Panc1 (cell line): Measurements from ENCODE around the gene ABCA7. TPM values are rescaled to one million over a fixed set of nuclear protein-coding genes. Genes with fewer than 3 reads are reported as not detected.
"Not testable (repeated sequence)": the region's sequence is repeated elsewhere in the genome, so short reads cannot be mapped to it uniquely, and the experiment has no call there.

Experiments
- ATAC-seq: fragments of 200-7000 bp; cut with Tn5 transposase; 2 replicates; pipeline ENCODE4 v1.9.1; 2020; ENCODE audit warnings: mild to moderate bottlenecking, moderate library complexity
- BruUV-seq: library from RNA; stranded (reverse); fragments of 400-500 nt; replicated peaks from 2 replicates; lab custom pipeline; 2021; lab: Mats Ljungman, UMichigan
- CTCF ChIA-PET: fragments of 300-600 bp; sonication (Branson Sonifier 250); formaldehyde crosslinking; loops from one replicate; lab custom pipeline; 2022; ENCODE audit warnings: antibody characterized with exemption; lab: Charles Lee
- POLR2A ChIA-PET: fragments of 300-600 bp; sonication (Branson Sonifier 250); formaldehyde crosslinking; loops from one replicate; lab custom pipeline; 2022; ENCODE audit warnings: antibody characterized with exemption; lab: Charles Lee
- DNase-seq: peaks from one replicate; pipeline ENCODE4 v3.0.0-alpha.2; 2010; ENCODE audit warnings: low read depth, low spot score
- H3K27ac ChIP-seq: 2 replicates; pipeline ENCODE4 v1.5.1; 2011; ENCODE audit warnings: mild to moderate bottlenecking, low read length, inconsistent platforms
- H3K27me3 ChIP-seq: fragments of 200-500 bp; sonication (Bioruptor generic); 2 replicates; pipeline ENCODE4 v1.6.0; 2014; ENCODE audit warnings: low read length, inconsistent platforms; ENCODE audit not compliant: control insufficient read depth, insufficient read depth
- H3K36me3 ChIP-seq: fragments of 200-500 bp; sonication (Bioruptor generic); 2 replicates; pipeline ENCODE4 v1.5.1; 2014; ENCODE audit warnings: inconsistent platforms, mild to moderate bottlenecking, low read length, moderate library complexity; ENCODE audit not compliant: control insufficient read depth, insufficient read depth
- H3K4me1 ChIP-seq: 2 replicates; pipeline ENCODE4 v1.5.1; 2011; ENCODE audit warnings: inconsistent platforms, mild to moderate bottlenecking, low read length, moderate library complexity; ENCODE audit not compliant: control insufficient read depth, insufficient read depth
- H3K4me3 ChIP-seq, 2 experiments: 2 replicates each; pipeline ENCODE4 v1.5.1; 2011 to 2012; ENCODE audit warnings: low read depth in 2 of 2, low read length in 2 of 2, mild to moderate bottlenecking in 2 of 2, inconsistent platforms in 1 of 2, moderate library complexity in 1 of 2
- H3K9me3 ChIP-seq: fragments of 200-500 bp; sonication (Bioruptor generic); 2 replicates; pipeline ENCODE4 v1.5.1; 2014; ENCODE audit warnings: low read depth, mild to moderate bottlenecking, inconsistent platforms, low read length, moderate library complexity; ENCODE audit not compliant: control insufficient read depth, insufficient read depth
- POLR2AphosphoS5 ChIP-seq: IDR thresholded peaks from 2 replicates; pipeline ENCODE4 v1.6.1; 2012; ENCODE audit warnings: mild to moderate bottlenecking, low read depth, low read length, moderate library complexity
- SIN3A ChIP-seq: IDR thresholded peaks from 2 replicates; pipeline ENCODE4 v1.6.1; 2012; ENCODE audit warnings: low read depth, mild to moderate bottlenecking, low read length, moderate library complexity, borderline replicate concordance; ENCODE audit not compliant: insufficient read depth
- TCF7L2 ChIP-seq: IDR thresholded peaks from 2 replicates; pipeline ENCODE4 v1.6.1; 2011; ENCODE audit warnings: mild to moderate bottlenecking, low read depth, low read length, inconsistent platforms
- in situ Hi-C: cut with HindIII; loops from 2 replicates; pipeline ENCODE4 v1.10.0; 2016; ENCODE audit warnings: low sequenced_read_pairs, low pct_unique_long_range_greater_than_20kb
- intact Hi-C: fragments of 100-400 bp; cut with micrococcal nuclease; formaldehyde crosslinking; loops from one replicate; pipeline ENCODE4 v1.10.0; 2022; ENCODE audit not compliant: unreplicated experiment
- total RNA-seq: library from RNA; stranded (reverse); gene quantifications from one replicate; pipeline ENCODE4 v1.2.1, GENCODE V29; 2021; ENCODE audit not compliant: unreplicated experiment
- TF ChIP-seq, protein P1 (sequence below): fragments of 450-650 bp; IDR thresholded peaks from 2 replicates; pipeline ENCODE4 v1.5.1; 2017; ENCODE audit warnings: mild to moderate bottlenecking
- TF ChIP-seq, protein P2 (sequence below), 2 experiments: IDR thresholded peaks; 2 replicates each; pipeline ENCODE4 v1.6.1; 2011 to 2012; ENCODE audit warnings: low read depth in 2 of 2, control low read depth in 1 of 2, low read length in 1 of 2, mild to moderate bottlenecking in 1 of 2, moderate library complexity in 1 of 2; ENCODE audit not compliant: insufficient read depth in 1 of 2

Gene ABCA7
- total RNA-seq, 1 experiment from 2014 or later, result 47.5 TPM

DNA sequence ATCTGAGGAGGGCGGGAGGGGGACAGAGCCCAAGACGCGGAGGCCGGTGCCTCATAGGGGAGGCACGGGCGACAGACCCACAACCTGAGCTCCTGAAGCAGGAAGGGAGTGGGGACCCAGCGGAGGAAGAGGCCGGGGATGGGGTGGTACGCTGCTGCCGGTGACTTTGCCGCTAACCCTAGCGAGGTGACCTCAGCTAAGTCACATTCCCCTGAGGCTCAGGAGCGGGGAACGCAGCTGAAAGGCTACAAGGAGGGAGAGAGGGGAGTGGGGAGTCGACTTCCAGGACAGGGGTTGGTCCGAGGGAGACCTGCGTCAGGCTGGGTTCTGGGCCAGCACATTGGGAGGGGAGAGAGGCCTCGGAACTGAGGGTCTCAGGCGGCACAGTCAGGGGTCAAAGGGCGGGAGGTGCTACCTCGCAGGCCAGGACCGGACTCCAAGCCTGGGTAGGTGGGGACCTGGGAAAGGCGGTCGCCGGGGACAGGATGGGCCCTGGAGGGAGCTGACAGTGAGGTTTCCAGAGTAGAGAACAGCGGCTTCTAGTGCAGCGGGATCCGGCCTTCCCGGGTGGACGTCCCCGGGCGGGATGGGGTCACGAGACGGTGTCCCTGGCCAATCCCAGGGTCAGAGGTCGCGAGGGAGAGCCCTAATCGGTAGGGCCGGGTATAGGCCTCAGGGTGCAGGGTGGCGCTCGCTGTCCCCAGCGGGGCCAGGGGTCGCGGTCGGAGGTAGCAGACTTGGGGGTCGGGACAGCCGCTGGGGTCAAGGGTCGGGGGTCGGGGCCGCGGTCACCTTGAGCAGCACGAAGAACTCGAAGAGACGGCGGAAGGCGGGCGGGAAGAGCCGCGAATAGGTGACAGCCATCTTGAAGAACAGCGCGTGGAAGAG is 19.7 kb upstream of the ABCA7 start:
- TF ChIP-seq, protein P1, sequence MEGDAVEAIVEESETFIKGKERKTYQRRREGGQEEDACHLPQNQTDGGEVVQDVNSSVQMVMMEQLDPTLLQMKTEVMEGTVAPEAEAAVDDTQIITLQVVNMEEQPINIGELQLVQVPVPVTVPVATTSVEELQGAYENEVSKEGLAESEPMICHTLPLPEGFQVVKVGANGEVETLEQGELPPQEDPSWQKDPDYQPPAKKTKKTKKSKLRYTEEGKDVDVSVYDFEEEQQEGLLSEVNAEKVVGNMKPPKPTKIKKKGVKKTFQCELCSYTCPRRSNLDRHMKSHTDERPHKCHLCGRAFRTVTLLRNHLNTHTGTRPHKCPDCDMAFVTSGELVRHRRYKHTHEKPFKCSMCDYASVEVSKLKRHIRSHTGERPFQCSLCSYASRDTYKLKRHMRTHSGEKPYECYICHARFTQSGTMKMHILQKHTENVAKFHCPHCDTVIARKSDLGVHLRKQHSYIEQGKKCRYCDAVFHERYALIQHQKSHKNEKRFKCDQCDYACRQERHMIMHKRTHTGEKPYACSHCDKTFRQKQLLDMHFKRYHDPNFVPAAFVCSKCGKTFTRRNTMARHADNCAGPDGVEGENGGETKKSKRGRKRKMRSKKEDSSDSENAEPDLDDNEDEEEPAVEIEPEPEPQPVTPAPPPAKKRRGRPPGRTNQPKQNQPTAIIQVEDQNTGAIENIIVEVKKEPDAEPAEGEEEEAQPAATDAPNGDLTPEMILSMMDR, result no peak
- TF ChIP-seq SIN3A, result no peak
- TF ChIP-seq, protein P2, sequence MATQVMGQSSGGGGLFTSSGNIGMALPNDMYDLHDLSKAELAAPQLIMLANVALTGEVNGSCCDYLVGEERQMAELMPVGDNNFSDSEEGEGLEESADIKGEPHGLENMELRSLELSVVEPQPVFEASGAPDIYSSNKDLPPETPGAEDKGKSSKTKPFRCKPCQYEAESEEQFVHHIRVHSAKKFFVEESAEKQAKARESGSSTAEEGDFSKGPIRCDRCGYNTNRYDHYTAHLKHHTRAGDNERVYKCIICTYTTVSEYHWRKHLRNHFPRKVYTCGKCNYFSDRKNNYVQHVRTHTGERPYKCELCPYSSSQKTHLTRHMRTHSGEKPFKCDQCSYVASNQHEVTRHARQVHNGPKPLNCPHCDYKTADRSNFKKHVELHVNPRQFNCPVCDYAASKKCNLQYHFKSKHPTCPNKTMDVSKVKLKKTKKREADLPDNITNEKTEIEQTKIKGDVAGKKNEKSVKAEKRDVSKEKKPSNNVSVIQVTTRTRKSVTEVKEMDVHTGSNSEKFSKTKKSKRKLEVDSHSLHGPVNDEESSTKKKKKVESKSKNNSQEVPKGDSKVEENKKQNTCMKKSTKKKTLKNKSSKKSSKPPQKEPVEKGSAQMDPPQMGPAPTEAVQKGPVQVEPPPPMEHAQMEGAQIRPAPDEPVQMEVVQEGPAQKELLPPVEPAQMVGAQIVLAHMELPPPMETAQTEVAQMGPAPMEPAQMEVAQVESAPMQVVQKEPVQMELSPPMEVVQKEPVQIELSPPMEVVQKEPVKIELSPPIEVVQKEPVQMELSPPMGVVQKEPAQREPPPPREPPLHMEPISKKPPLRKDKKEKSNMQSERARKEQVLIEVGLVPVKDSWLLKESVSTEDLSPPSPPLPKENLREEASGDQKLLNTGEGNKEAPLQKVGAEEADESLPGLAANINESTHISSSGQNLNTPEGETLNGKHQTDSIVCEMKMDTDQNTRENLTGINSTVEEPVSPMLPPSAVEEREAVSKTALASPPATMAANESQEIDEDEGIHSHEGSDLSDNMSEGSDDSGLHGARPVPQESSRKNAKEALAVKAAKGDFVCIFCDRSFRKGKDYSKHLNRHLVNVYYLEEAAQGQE (IDR thresholded peaks at IDR 0.05; ENCODE audit: insufficient read depth in 1 of 2, low read depth in 2 of 2, low read length in 1 of 2), result no peak
- no peak for TF ChIP-seq TCF7L2
- no peak for TF ChIP-seq POLR2AphosphoS5
- ChIA-PET POLR2A (interaction anchor here (1.0 kb wide), 1 partner anchor 35 kb away, joined by 3 read pairs; no protein-coding TSS in a partner anchor), CTCF (interaction anchor here (0.6 kb wide), 1 partner anchor 86 kb away, joined by 3 read pairs; no protein-coding TSS in a partner anchor)
- Histone ChIP-seq H3K27me3 (no peaks in the 10 kb centered on the region), H3K36me3 (no peaks in the 10 kb centered on the region; the same call in 1 of the 2 replicates), H3K27ac (peak overlapping the region; percentile 84), H3K4me1 (peaks cover 20% of the 10 kb centered on the region), H3K9me3 (no peaks in the 10 kb centered on the region), H3K4me3 (peak overlapping the region; percentile 55 to 75)
- in situ Hi-C loops (no loop called here), intact Hi-C loops (no loop called here)
- DNase-seq (no peak), ATAC-seq (no peak)
- no TSS peak for BruUV-seq

DNA sequence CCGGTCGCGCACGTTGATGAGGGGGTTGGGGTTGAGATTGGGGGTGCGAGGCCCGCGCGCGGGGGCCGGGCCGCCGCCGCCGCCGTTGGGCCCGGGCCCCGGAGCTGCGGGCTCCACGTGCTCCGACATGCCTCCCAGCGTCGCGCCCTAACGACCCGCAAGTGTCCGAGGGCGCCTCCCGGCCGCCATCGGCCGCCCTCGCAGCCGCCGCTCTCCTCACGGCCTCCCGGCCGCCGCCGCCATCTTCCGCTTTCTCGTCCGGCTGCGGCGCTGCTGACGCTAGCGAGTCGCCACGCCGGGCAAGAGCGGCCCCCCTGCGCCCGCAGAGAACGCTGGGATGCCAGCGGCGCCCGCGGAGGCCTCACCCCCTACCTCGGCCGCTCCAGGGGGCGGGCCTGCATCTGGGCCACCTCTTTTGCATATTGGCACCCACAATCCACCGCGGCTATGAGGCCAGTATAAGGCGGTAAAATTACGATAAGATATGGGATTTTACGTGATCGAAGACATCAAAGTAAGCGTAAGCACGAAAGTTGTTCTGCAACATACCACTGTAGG is 19.0 kb upstream of the ABCA7 start, which contains the start of gene TMEM259:
TMEM259 (minus strand) TSS at position 256 of the 558 bp plus-strand sequence; CDS start at position 129, 127 bp downstream.
- intact Hi-C loops, result no loop called here
- ChIA-PET POLR2A (no interaction called here), CTCF (interaction anchor here (0.6 kb wide), 1 partner anchor 200 kb away, joined by 3 read pairs; no protein-coding TSS in a partner anchor)
- Histone ChIP-seq H3K4me3 (peak within 1 kb of the TSS; percentile 55 to 75), H3K4me1 (peaks cover 20% of the 10 kb centered on the region), H3K27ac (peak within 1 kb of the TSS; percentile 88), H3K27me3 (no peaks in the 10 kb centered on the region), H3K9me3 (no peaks in the 10 kb centered on the region), H3K36me3 (no peaks in the 10 kb centered on the region; the same call in 1 of the 2 replicates)
- in situ Hi-C loops, result no loop called here
- peak; percentile 87 for ATAC-seq
- no TSS peak for BruUV-seq
- DNase-seq, result peak; percentile 86
- TF ChIP-seq SIN3A, result peak; percentile 43; the same call in 1 of the 2 replicates
- TF ChIP-seq, protein P1, result no peak

DNA sequence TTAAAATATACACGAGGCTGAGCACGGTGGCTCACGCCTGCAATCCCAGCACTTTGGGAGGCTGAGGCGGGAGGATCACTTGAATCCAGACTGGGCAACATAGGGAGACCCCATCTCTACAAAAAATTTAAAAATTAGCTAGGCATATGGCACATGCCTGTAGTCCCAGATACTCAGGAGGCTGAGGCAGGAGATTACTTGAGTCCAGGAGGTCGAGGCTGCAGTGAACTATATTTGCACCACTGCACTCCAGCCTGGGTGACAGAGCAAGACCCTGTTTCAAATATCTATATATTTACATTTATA is 16.1 kb upstream of the ABCA7 start:
- H3K4me3 ChIP-seq, H3K36me3 ChIP-seq, intact Hi-C loops, BruUV-seq, DNase-seq, H3K9me3 ChIP-seq, CTCF ChIA-PET, H3K4me1 ChIP-seq, in situ Hi-C loops, H3K27me3 ChIP-seq, ATAC-seq, H3K27ac ChIP-seq, POLR2A ChIA-PET: not testable (repeated sequence)

DNA sequence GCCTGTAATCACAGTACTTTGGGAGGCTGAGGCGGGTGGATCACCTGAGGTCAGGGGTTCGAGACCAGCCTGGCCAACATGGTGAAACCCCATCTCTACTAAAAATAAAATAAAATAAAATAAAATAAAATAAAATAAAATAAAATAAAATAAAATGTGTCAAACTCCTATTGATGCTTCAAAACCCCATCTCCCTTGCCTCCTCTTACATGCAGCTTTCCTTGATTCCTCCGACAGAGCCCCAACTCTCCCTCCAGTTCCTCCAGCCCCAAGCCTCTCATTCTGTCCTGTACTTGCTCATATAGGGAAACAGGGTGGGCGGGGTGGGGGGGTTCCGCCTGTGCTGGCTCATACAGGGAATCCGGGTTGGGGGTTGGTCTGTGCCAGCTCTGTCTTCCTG is 14.8 kb upstream of the ABCA7 start:
- H3K4me3 ChIP-seq, H3K27me3 ChIP-seq, H3K36me3 ChIP-seq, POLR2A ChIA-PET, CTCF ChIA-PET, H3K4me1 ChIP-seq, intact Hi-C loops, DNase-seq, H3K9me3 ChIP-seq, ATAC-seq, BruUV-seq, in situ Hi-C loops, H3K27ac ChIP-seq: not testable (repeated sequence)
